ENCODE data around the gene GNGT1.

Gene GNGT1

GRCh38 chr7:93949423-93949822 is 43.1 kb downstream of the GNGT1 start:
- FAIRE-seq: no peak
- DNase-seq (ENCODE audit: insufficient read length): no peak
- no peak for TF ChIP-seq POLR2A (IDR thresholded peaks at IDR 0.05; ENCODE audit: low read depth, low read length)
- TF ChIP-seq TAF1 (IDR thresholded peaks at IDR 0.05; ENCODE audit: borderline replicate concordance, low read depth, low read length): no peak
- TF ChIP-seq POLR2AphosphoS5 (IDR thresholded peaks at IDR 0.05; ENCODE audit: low read depth, low read length): no peak

- TF ChIP-seq TAF1 (IDR thresholded peaks at IDR 0.05; ENCODE audit: borderline replicate concordance, low read depth, low read length): no peak
- no peak for TF ChIP-seq POLR2AphosphoS5 (IDR thresholded peaks at IDR 0.05; ENCODE audit: low read depth, low read length)
- TF ChIP-seq POLR2A (IDR thresholded peaks at IDR 0.05; ENCODE audit: low read depth, low read length): no peak
- DNase-seq (ENCODE audit: insufficient read length) (no peak), FAIRE-seq (no peak)
Observed at GRCh38 chr7:93955304-93955703, 48.9 kb downstream of the GNGT1 start.

GRCh38 chr7:93957767-93958166 is 51.4 kb downstream of the GNGT1 start:
- no peak for TF ChIP-seq POLR2AphosphoS5 (IDR thresholded peaks at IDR 0.05; ENCODE audit: low read depth, low read length)
- no peak for TF ChIP-seq TAF1 (IDR thresholded peaks at IDR 0.05; ENCODE audit: borderline replicate concordance, low read depth, low read length)
- no peak for TF ChIP-seq POLR2A (IDR thresholded peaks at IDR 0.05; ENCODE audit: low read depth, low read length)
- FAIRE-seq (no peak), DNase-seq (ENCODE audit: insufficient read length) (no peak)

GRCh38 chr7:93958216-93958615 is 51.8 kb downstream of the GNGT1 start:
- DNase-seq (ENCODE audit: insufficient read length): no peak
- FAIRE-seq: no peak
- TF ChIP-seq TAF1 (IDR thresholded peaks at IDR 0.05; ENCODE audit: borderline replicate concordance, low read depth, low read length) (no peak), POLR2A (IDR thresholded peaks at IDR 0.05; ENCODE audit: low read depth, low read length) (no peak), POLR2AphosphoS5 (IDR thresholded peaks at IDR 0.05; ENCODE audit: low read depth, low read length) (no peak)

- peak; percentile 64 for FAIRE-seq
- DNase-seq (ENCODE audit: insufficient read length): no peak
- TF ChIP-seq POLR2AphosphoS5 (IDR thresholded peaks at IDR 0.05; ENCODE audit: low read depth, low read length) (no peak), TAF1 (IDR thresholded peaks at IDR 0.05; ENCODE audit: borderline replicate concordance, low read depth, low read length) (no peak), POLR2A (IDR thresholded peaks at IDR 0.05; ENCODE audit: low read depth, low read length) (no peak)
Observed at GRCh38 chr7:93958651-93959050, 52.3 kb downstream of the GNGT1 start.
